Hepatic stellate cell (primary cell): ENCODE results near the gene CXCL5.
"Not testable (repeated sequence)": the region's sequence is repeated elsewhere in the genome, so short reads cannot be mapped to it uniquely, and the experiment has no call there.

ENCODE experiments used
- DNase-seq: peaks from one replicate; pipeline ENCODE4 v3.0.0; 2011; ENCODE audit warnings: low spot score

Gene CXCL5

GRCh38 chr4:73970945-73971344, 27.5 kb downstream of the CXCL5 start:
- DNase-seq: no peak

DNA sequence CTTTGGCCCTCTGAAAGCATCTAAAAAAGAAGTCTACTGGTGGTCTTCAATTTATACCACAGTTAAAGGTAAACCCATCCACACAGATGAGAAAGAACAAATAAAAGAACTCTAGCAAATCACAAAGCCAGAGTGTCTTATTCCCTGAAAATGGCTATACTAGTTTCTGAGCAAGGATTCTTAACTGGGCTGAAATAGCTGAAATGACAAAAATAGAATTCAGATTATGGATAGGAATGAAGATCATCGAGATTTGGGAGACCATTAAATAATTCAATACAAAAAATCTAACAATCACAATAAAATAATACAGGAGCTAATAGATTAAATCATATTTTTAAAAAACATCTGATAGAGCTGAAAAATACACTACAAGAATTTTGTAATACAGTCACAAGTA, 28.5 kb downstream of the CXCL5 start:
- no peak for DNase-seq

DNA sequence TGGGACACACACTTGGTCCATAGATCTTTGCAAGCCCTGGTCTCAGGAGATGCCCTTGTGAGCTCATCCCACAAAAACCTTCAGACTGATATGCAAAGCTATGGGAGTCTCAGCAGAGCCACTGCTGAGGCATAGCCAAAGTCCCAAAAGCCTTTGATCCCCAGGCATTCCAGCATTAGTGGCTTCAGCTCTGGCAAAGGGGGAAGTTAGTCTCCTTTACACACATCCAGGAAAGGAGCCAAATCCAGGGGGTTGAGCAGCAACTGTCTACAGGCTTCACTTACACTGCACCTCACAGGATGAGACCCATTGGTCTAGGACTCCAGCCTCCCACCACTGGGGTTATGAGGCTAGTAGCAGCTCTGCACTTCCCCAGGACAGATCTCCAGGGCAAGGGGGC, 30.6 kb downstream of the CXCL5 start:
- no peak for DNase-seq

DNA sequence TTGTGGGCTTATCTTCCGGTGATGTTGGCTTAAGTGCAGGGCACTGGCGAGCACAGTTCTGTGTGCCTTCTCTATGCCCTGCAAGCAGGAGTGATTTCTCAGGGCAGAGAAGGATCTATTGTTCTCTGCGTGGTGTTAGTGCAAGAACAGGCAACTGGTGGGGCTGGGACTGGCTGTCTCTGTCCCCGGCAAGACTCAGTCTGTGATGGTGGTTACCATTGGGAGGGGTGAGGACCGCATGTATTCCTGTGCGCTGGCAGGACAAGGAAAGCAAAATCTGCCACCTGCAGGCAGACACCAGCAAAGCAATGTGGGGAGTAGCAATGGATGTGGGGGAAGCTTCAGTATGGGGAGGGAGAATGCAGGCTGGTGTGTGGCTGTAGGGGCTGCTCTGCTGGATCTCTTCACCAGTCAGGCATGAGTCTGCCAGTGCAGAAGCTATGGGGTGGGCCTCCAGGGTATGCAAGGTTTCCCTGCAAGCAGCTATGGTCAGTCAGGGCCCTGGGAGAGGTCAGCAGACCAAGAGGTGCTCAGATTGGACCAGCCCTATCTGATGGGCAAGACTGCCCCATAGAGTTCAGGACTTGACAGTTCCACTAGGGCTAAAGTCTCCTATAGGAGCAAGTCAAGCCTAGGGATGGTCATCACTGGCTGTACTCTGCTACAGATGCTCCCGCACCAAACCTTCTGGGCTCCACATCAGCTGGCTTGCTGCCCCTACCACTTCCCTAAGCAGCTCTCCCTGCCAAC, 33.4 kb downstream of the CXCL5 start:
- DNase-seq: no peak

- DNase-seq: no peak
Measured at GRCh38 chr4:73962724-73963123, 35.8 kb downstream of the CXCL5 start.

- not testable (repeated sequence) for DNase-seq
Measured at GRCh38 chr4:73959041-73959440, 39.4 kb downstream of the CXCL5 start.

DNA sequence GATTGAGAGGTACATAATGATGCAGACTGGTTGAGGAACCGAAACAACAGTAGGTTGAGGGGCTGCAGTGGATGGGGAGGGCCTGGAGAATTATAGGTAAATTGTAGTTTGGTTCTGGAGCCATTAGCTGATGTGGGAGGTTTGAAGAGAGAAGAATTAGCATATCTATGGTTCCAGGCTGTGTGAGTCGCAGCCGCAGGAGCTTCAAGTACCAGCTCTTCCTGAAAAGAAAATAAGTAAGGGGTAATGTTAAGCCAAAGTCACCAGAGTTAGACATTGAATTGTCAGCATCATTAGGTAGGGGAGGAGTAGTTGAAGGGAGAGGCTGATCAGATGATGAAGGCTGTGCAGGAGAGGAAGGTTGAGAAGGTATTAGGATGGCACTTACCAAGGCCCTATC, 46.1 kb downstream of the CXCL5 start:
- no peak for DNase-seq

DNA sequence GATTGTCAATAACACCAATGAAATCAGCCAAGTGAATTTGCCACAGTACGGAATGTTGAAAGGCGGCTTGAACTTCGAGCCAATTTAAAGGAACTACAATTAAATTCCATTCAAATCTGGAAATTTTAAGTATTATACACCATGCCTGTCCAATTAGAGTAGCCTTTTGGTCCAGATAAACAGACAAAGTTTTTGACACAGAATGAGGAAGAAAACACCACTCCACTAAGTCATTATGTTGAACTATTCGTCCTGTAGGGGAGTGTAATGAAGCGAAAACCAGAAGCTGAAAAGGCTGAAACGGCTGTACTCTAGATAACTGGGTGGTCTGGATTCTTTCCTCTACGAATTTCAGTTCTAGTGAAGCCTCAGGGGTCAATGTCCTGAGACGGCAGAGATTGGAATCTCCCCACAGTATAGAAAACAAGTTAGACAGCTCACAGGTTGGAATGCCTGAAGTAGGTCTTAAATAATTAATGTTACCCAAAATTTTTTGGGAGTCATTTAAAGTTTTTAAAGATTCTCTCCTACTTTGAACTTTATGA, 48.0 kb downstream of the CXCL5 start:
- not testable (repeated sequence) for DNase-seq

DNA sequence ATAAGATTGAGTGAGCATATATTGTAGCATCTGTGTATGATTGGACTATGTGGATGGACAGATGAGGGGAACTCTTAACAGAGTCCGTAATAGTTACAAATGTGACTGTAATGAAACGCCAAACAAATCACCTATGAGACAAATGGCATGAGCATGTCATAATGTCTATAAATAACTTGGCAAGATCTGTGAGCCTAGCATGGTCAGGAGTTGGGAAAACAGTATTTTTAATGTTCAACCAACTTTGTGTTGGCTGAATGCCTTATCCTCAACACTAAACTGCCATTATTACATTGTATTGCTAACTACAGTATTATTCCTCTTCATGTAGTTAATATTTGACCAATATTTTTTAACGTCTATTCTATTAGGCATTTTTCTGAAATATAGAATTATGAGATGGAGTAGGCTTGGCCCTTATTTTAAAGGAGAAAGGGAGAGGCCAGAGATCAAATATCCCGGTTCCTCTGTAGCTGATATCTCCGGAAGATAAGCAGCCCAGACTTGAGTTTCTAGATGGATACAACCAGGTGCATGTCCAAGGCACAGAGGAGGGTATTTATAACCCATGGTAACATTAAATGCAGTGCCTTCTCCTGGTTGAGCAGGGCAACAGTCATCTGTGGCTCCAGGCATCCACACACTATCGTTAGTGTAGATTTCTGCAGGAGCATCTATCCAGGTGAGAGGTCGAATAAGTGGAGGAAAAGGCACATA, 49.3 kb downstream of the CXCL5 start:
- DNase-seq: no peak

DNA sequence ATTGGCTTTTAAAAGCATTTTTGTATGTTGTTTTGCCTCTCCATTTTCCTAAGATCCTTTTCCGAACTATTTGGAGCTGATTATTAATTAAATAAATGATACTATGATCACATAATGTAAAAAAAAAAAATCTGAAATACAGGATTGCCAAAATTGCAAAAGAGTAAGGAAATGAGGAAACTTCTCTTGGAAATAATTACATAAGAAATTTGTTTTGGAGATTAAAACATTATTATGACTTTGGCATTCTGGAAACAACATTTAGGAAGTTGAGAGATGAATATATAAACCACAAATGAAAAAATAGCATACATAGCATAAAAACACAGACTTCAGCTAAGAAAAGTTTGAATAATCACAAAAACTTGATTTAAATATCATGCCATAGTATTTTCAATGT, 50.2 kb downstream of the CXCL5 start:
- DNase-seq: no peak

DNA sequence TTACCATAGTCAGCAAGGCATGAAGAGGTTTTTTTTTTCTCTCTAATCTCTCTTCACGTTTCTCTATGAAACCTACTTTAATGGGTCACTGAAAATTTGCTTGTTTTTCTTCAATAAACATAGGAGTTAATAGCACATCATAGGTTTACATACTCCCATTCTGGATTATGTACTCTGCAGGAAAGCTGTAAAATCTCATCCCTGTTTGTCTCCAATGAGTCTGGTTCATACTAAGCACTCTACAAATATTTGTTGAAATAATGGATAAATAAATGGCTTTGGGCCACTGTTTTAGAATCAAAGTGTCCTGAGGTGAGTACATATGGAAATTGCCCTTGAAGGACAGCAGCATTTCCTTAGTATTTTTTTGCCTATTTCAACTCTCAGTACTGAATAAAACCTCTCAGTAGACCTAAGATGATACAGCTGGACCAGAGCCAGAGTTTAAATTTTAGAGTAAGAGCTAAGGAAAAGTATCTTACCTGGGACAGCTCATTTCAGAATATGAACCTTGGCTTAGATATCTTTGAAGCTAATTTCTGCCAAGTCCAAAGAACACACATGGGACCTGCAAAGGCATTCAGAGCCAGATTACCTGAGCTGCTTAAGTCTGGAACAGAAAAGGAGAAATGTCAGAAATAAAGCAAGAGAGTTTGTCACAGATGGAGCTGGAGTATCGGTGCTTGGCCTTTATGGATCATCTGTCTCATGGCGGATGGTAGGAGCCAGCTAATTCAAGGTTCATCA, 51.1 kb downstream of the CXCL5 start:
- no peak for DNase-seq

DNA sequence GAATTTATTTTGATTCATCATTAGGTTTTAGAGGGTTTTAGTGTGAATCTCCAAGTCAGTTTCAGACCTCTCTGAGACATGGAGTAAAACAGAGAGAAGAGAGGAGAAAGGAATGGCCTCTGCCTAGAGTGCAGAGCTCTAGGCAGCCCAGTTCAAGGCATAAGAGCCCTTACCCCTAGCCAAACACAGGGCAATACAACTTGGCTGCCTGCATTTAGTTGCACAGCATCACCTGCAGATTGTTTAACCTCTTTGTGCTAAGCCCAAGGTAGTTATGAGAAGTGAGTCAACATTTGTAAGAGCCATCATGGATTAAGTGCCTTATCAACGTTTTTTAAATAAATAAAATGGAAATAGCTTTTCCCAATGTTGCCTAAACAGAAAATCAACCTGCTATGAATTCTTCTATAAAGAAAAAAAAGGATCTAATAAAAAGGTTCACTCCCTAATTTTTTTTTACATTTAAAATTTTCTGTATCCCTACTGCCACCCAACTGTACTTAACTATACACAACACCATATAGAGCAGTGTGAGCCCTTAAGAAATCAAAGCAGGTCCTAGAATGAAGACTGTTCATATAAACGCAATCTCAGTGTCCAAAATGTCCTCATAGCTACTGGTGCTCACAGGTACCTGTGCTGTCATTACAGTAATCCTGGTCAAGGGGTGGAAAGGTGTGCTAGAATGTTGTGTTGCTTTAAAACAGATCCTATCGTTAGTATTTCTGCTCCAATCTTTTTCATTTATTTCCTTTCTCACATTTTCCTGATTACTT, 52.6 kb downstream of the CXCL5 start:
- DNase-seq: no peak
